ENCODE results near the gene UBP1. TPM values are rescaled to one million over a fixed set of nuclear protein-coding genes. Genes with fewer than 3 reads are reported as not detected.

Gene UBP1
- total RNA-seq, 4 donors from 2014 or later: 65.9 to 180 (median 86.1) TPM

DNA sequence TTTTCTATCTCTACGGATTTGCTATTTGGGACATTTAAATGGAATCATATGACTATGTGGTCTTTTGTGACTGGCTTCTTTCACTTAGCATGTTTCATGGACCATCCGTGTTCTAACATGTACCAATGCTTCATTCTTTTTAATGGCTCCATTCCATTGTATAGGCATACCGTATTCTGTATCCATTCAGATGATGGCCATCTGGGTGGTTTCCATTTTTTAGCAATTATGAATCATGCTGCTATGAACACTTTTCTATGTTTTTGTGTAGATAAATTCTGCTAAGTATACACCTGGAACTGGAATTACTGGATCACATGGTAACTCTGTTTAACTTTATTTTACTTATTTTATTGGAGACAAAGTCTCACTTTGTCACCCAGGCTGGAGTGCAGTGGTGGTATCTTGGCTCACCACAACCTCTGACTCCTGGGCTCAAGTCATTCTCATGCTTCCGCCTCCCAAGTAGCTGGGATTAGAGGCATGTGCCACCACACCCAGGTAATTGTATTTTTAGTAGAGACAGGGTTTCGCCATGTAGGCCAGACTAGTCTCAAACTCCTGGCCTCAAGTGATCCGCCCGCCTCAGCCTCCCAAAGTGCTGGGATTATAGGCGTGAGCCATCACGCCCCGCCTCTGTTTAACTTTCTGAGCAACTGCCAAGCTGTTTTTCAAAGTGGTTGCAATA, 13.4 kb downstream of the UBP1 start:
- WGBS, 2 donors (ENCODE audit: low coverage in 1 of 2): 58 to 73% methylated on average over 10 of the region's 10 CpGs
- Histone ChIP-seq H3K27ac (peak overlapping the region; percentile 65 to 73 (median 66)), H3K9me3 (no peaks in the 10 kb centered on the region), H3K36me3 (peaks cover 0 to 9% (median 0%) of the 10 kb centered on the region in 4 donors), H3K4me1 (peaks cover 8 to 66% (median 44%) of the 10 kb centered on the region in 4 donors), H3K4me3 (peak overlapping the region in 1 of 4 donors; percentile 12), H3K27me3 (no peaks in the 10 kb centered on the region)
- peak; percentile 75 for DNase-seq
- TF ChIP-seq POLR2AphosphoS5 (IDR thresholded peaks at IDR 0.05): peak in 2 of 3 donors; percentile 32 to 45
- TF ChIP-seq, protein P1, sequence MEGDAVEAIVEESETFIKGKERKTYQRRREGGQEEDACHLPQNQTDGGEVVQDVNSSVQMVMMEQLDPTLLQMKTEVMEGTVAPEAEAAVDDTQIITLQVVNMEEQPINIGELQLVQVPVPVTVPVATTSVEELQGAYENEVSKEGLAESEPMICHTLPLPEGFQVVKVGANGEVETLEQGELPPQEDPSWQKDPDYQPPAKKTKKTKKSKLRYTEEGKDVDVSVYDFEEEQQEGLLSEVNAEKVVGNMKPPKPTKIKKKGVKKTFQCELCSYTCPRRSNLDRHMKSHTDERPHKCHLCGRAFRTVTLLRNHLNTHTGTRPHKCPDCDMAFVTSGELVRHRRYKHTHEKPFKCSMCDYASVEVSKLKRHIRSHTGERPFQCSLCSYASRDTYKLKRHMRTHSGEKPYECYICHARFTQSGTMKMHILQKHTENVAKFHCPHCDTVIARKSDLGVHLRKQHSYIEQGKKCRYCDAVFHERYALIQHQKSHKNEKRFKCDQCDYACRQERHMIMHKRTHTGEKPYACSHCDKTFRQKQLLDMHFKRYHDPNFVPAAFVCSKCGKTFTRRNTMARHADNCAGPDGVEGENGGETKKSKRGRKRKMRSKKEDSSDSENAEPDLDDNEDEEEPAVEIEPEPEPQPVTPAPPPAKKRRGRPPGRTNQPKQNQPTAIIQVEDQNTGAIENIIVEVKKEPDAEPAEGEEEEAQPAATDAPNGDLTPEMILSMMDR (IDR thresholded peaks at IDR 0.05): no peak
- intact Hi-C loops (cut with DNase I; ENCODE audit: low total_unique reads) (no loop called here), in situ Hi-C loops (cut with MboI; ENCODE audit: low pct_ligation_motif_present in 1 of 4, low pct_unique_long_range_greater_than_20kb in 1 of 4, low sequenced_read_pairs in 3 of 4) (loop anchor here in 2 of 4 donors (25.0 kb wide), 1 partner anchor 361 kb away; the partner anchor contains the start of gene PDCD6IP (in 2 of the 2))

DNA sequence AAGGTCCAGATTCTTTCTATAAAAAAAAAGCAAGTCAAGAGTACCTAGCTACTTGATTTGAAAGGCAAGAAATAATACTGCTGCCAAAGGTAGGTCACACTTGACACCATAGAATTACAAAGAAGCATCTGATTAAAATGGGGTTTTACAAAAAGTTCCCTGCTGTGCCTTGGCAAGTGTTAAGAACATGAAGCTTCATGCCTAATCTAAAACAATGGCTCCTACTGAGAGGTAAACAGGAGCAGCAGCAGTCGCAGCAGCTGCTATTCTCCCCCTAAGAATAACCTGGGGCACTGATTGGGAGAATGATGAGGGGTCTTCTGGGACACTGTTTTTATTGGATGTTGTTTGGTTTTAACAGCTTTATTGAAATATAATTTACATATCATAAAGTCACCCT, 14.1 kb downstream of the UBP1 start:
- in situ Hi-C loops (cut with MboI; ENCODE audit: low pct_ligation_motif_present in 1 of 4, low pct_unique_long_range_greater_than_20kb in 1 of 4, low sequenced_read_pairs in 3 of 4) (loop anchor here in 2 of 4 donors (25.0 kb wide), 1 partner anchor 361 kb away; the partner anchor contains the start of gene PDCD6IP (in 2 of the 2)), intact Hi-C loops (cut with DNase I; ENCODE audit: low total_unique reads) (no loop called here)
- Histone ChIP-seq H3K27ac (peak overlapping the region; percentile 53 to 73 (median 65)), H3K4me3 (no peak overlapping the region), H3K4me1 (peaks cover 8 to 59% (median 41%) of the 10 kb centered on the region in 4 donors), H3K9me3 (no peaks in the 10 kb centered on the region), H3K36me3 (peaks cover 0 to 9% (median 0%) of the 10 kb centered on the region in 4 donors), H3K27me3 (no peaks in the 10 kb centered on the region)
- TF ChIP-seq, protein P1 (IDR thresholded peaks at IDR 0.05): no peak
- no peak for TF ChIP-seq EP300 (IDR thresholded peaks at IDR 0.05; ENCODE audit: low read depth)
- no peak for TF ChIP-seq POLR2AphosphoS5 (IDR thresholded peaks at IDR 0.05)
- TF ChIP-seq POLR2A (IDR thresholded peaks at IDR 0.05): no peak
- no peak for DNase-seq
- 50 to 59% methylated on average over 1 of the region's 1 CpG for WGBS, 2 donors (ENCODE audit: low coverage in 1 of 2)

GRCh38 chr3:33425453-33425852, 14.8 kb downstream of the UBP1 start:
- H3K4me1 ChIP-seq: peaks cover 8 to 52% (median 35%) of the 10 kb centered on the region in 4 donors
- in situ Hi-C loops (cut with MboI; ENCODE audit: low pct_ligation_motif_present in 1 of 4, low pct_unique_long_range_greater_than_20kb in 1 of 4, low sequenced_read_pairs in 3 of 4): loop anchor here in 2 of 4 donors (25.0 kb wide), 1 partner anchor 362 kb away; the partner anchor contains the start of gene PDCD6IP (in 2 of the 2)
- no peak for DNase-seq
- peaks cover 0 to 9% (median 0%) of the 10 kb centered on the region in 4 donors for H3K36me3 ChIP-seq
- H3K27me3 ChIP-seq: no peaks in the 10 kb centered on the region
- no peak overlapping the region for H3K27ac ChIP-seq
- H3K9me3 ChIP-seq: no peaks in the 10 kb centered on the region
- TF ChIP-seq, protein P1 (IDR thresholded peaks at IDR 0.05): no peak
- no peak for TF ChIP-seq POLR2AphosphoS5 (IDR thresholded peaks at IDR 0.05)
- no peak for TF ChIP-seq EP300 (IDR thresholded peaks at IDR 0.05; ENCODE audit: low read depth)
- TF ChIP-seq POLR2A (IDR thresholded peaks at IDR 0.05): no peak
- WGBS, 2 donors (ENCODE audit: low coverage in 1 of 2): 79 to 80% methylated on average over 2 of the region's 2 CpGs
- intact Hi-C loops (cut with DNase I; ENCODE audit: low total_unique reads): no loop called here
- H3K4me3 ChIP-seq: no peak overlapping the region

DNA sequence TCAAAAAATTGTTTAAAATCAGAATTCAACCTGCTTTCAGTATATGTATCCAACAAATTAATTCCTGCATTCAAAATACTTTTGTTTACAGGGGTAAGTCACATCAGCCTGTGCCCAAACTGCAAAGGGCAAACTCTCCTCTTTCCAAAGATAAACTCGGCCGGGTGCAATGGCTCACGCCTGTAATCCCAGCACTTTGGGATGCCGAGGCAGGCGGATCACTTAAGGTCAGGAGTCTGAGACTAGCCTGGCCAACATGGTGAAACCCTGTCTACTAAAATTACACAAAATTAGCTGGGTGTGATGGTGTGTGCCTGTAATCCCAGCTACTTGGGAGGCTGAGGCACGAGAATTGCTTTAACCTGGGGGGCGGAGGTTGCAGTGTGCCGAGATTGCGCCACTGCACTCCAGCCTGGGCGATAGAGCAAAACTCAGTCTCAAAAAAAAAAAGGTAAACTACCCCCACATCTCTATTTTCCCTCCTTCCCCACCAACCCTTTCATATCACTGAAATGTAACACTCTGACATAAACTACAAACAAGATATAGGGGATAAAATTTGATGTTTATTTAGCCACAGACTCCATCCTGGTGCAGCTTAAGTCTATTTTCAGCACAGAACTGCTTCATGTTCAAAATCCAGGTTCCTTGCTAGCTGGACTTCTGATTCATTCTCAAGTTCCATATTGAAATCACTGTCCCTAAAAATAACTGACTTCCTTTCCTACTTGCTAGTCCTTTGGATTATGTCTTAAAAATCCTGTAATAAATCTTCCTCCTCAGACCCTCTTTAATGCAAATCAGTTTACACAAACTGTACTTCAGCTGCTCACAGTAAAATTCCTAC, 15.4 kb downstream of the UBP1 start:
- Histone ChIP-seq H3K4me1 (peaks cover 8 to 46% (median 32%) of the 10 kb centered on the region in 4 donors), H3K27ac (no peak overlapping the region), H3K4me3 (no peak overlapping the region), H3K9me3 (no peaks in the 10 kb centered on the region), H3K27me3 (no peaks in the 10 kb centered on the region), H3K36me3 (peaks cover 0 to 9% (median 0%) of the 10 kb centered on the region in 4 donors)
- in situ Hi-C loops (cut with MboI; ENCODE audit: low pct_ligation_motif_present in 1 of 4, low pct_unique_long_range_greater_than_20kb in 1 of 4, low sequenced_read_pairs in 3 of 4): loop anchor here in 2 of 4 donors (25.0 kb wide), 1 partner anchor 362 kb away; the partner anchor contains the start of gene PDCD6IP (in 2 of the 2)
- WGBS, 2 donors (ENCODE audit: low coverage in 1 of 2): 83 to 90% methylated on average over 7 to 10 of the region's 10 CpGs
- TF ChIP-seq EP300 (IDR thresholded peaks at IDR 0.05; ENCODE audit: low read depth) (no peak), POLR2A (IDR thresholded peaks at IDR 0.05) (no peak), POLR2AphosphoS5 (IDR thresholded peaks at IDR 0.05) (no peak)
- TF ChIP-seq, protein P1 (IDR thresholded peaks at IDR 0.05): no peak
- intact Hi-C loops (cut with DNase I; ENCODE audit: low total_unique reads): no loop called here
- no peak for DNase-seq

Measured in transverse colon (tissue), 4 donors.